Activated T-cell treated with anti-CD3 and anti-CD28 coated beads, Interleukin-2, amount 50 U/mL, for 1 hour (primary cell): Measurements from ENCODE around the gene DCLRE1A.
A peak's percentile ranks its signal among the peaks of the same experiment; 100 is the strongest.

Experiments used
- DNase-seq: peaks from one replicate; pipeline ENCODE4 v3.0.0-alpha.2; 2020

Gene DCLRE1A

GRCh38 chr10:113854013-113854760, at the start of gene DCLRE1A, which contains the start of gene NHLRC2:
Gene DCLRE1A, minus strand, starts transcription at chr10:113854082. Its CDS starts 900 bp downstream, at chr10:113853182.
Gene NHLRC2, plus strand, starts transcription at chr10:113854661. Its CDS starts 212 bp downstream, at chr10:113854873.
- peak; percentile 73 for DNase-seq

GRCh38 chr10:113899952-113900598, 46.2 kb upstream of the DCLRE1A start:
- DNase-seq, result no peak

GRCh38 chr10:113897693-113898618, 44.1 kb upstream of the DCLRE1A start:
- DNase-seq, result no peak

- no peak for DNase-seq
These were observed 41.1 kb upstream of the DCLRE1A start for GRCh38 chr10:113895018-113895417.

- no peak for DNase-seq
These were observed 40.7 kb upstream of the DCLRE1A start for GRCh38 chr10:113894581-113894980.

GRCh38 chr10:113893570-113893969, 39.7 kb upstream of the DCLRE1A start:
- DNase-seq, result no peak

- no peak for DNase-seq
These were observed 37.6 kb upstream of the DCLRE1A start for GRCh38 chr10:113891476-113891875.

- no peak for DNase-seq
These were observed 36.9 kb upstream of the DCLRE1A start for GRCh38 chr10:113890769-113891168.

GRCh38 chr10:113889911-113890310, 36.0 kb upstream of the DCLRE1A start:
- DNase-seq, result no peak

GRCh38 chr10:113882240-113882639, 28.4 kb upstream of the DCLRE1A start:
- DNase-seq, result no peak

- no peak for DNase-seq
These were observed 26.4 kb upstream of the DCLRE1A start for GRCh38 chr10:113880236-113880635.

GRCh38 chr10:113879691-113880090, 25.8 kb upstream of the DCLRE1A start:
- no peak for DNase-seq

GRCh38 chr10:113876461-113876860, 22.6 kb upstream of the DCLRE1A start:
- DNase-seq, result no peak

- DNase-seq, result no peak
These were observed 21.3 kb upstream of the DCLRE1A start for GRCh38 chr10:113875212-113875611.

GRCh38 chr10:113872139-113873030, 18.5 kb upstream of the DCLRE1A start:
- no peak for DNase-seq

- DNase-seq, result no peak
These were observed 15.9 kb upstream of the DCLRE1A start for GRCh38 chr10:113869789-113870188.

GRCh38 chr10:113867904-113868303, 14.0 kb upstream of the DCLRE1A start:
- DNase-seq, result no peak

GRCh38 chr10:113866551-113867394, 12.9 kb upstream of the DCLRE1A start:
- no peak for DNase-seq

GRCh38 chr10:113865901-113866300, 12.0 kb upstream of the DCLRE1A start:
- DNase-seq, result no peak

- no peak for DNase-seq
These were observed 5.4 kb upstream of the DCLRE1A start for GRCh38 chr10:113859261-113859660.

- DNase-seq, result no peak
These were observed 4.7 kb upstream of the DCLRE1A start for GRCh38 chr10:113858541-113858940.
